CD4-positive, alpha-beta T cell treated with Interleukin-1 beta for 1 hour (primary cell): ENCODE data around the gene KDM4B.

ENCODE experiments used
- DNase-seq, 2 donors: peaks; one replicate each; pipeline ENCODE4 v3.0.0-alpha.2; 2020 to 2022

The KDM4B gene

GRCh38 chr19:5074830-5075394, 106.0 kb downstream of the KDM4B start:
- no peak for DNase-seq

GRCh38 chr19:5075597-5075996, 106.7 kb downstream of the KDM4B start:
- DNase-seq, result no peak

- no peak for DNase-seq
These were observed 107.7 kb downstream of the KDM4B start for GRCh38 chr19:5076440-5077208.

- no peak for DNase-seq
These were observed 108.2 kb downstream of the KDM4B start for GRCh38 chr19:5077209-5077515.

GRCh38 chr19:5078182-5078581, 109.3 kb downstream of the KDM4B start:
- DNase-seq, result peak in 1 of 2 donors; percentile 18

GRCh38 chr19:5078666-5079065, 109.8 kb downstream of the KDM4B start:
- no peak for DNase-seq

GRCh38 chr19:5079071-5079774, 110.3 kb downstream of the KDM4B start:
- no peak for DNase-seq

GRCh38 chr19:5080030-5080654, 111.2 kb downstream of the KDM4B start:
- no peak for DNase-seq

- DNase-seq, result no peak
These were observed 111.9 kb downstream of the KDM4B start for GRCh38 chr19:5080809-5081208.

GRCh38 chr19:5081443-5082161, 112.7 kb downstream of the KDM4B start:
- DNase-seq, result no peak

GRCh38 chr19:5083547-5083965, 114.6 kb downstream of the KDM4B start:
- no peak for DNase-seq

GRCh38 chr19:5085566-5085965, 116.7 kb downstream of the KDM4B start:
- DNase-seq, result no peak

GRCh38 chr19:5086230-5086629, 117.3 kb downstream of the KDM4B start:
- DNase-seq, result peak in 1 of 2 donors; percentile 17

- DNase-seq, result no peak
These were observed 118.0 kb downstream of the KDM4B start for GRCh38 chr19:5086725-5087439.

GRCh38 chr19:5089283-5089682, 120.4 kb downstream of the KDM4B start:
- no peak for DNase-seq

- DNase-seq, result no peak
These were observed 121.6 kb downstream of the KDM4B start for GRCh38 chr19:5090465-5091017.

- DNase-seq, result no peak
These were observed 122.2 kb downstream of the KDM4B start for GRCh38 chr19:5091018-5091683.

- no peak for DNase-seq
These were observed 123.0 kb downstream of the KDM4B start for GRCh38 chr19:5091684-5092480.

- DNase-seq, result no peak
These were observed 123.5 kb downstream of the KDM4B start for GRCh38 chr19:5092481-5092843.

- DNase-seq, result no peak
These were observed 124.5 kb downstream of the KDM4B start for GRCh38 chr19:5093297-5093928.
